SKM-1 treated with dmso at 0.1 percent for 144 hours (cell line): ENCODE results near the gene TXN.
"Not testable (repeated sequence)": the region's sequence is repeated elsewhere in the genome, so short reads cannot be mapped to it uniquely, and the experiment has no call there.

Source experiments
- DNase-seq: peaks from one replicate; lab custom pipeline; 2025; ENCODE audit not compliant: unreplicated experiment; lab: John Stamatoyannopoulos, UW

Gene TXN

DNA sequence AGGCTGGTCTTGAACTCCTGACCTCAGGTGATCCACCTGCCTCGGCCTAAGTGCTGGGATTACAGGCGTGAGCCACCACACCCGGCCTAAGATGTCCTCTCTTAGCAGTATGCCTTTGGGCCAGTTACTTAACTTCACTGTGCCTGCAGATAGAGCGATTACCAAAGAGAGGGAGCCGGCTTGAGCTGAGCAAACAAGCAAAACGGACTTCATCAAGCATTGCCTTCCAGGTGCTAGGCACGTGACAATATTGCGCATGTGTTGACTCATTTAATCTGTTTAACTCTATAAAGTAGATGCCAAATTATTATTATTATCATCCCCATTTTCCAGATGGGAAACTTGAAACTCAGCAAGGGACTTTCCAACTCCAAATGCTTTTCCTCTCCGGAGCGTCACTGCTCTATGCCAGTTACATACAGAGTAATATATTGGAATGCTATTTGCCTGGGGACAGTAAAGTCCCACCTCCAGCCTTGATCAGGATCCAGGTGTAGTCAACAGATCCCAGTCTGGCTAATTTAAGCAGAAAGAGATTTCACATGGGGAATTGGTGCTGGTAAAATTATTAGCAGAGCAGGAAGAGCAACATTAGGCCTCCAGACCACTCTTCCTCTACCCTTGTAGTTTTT, 42.8 kb downstream of the TXN start:
- no peak for DNase-seq

- no peak for DNase-seq
These were observed 48.3 kb downstream of the TXN start, which contains the start of gene C9orf152 for GRCh38 chr9:110208031-110208430. C9orf152 (minus strand) TSS chr9:110208159; CDS start chr9:110207579, 580 bp downstream.

DNA sequence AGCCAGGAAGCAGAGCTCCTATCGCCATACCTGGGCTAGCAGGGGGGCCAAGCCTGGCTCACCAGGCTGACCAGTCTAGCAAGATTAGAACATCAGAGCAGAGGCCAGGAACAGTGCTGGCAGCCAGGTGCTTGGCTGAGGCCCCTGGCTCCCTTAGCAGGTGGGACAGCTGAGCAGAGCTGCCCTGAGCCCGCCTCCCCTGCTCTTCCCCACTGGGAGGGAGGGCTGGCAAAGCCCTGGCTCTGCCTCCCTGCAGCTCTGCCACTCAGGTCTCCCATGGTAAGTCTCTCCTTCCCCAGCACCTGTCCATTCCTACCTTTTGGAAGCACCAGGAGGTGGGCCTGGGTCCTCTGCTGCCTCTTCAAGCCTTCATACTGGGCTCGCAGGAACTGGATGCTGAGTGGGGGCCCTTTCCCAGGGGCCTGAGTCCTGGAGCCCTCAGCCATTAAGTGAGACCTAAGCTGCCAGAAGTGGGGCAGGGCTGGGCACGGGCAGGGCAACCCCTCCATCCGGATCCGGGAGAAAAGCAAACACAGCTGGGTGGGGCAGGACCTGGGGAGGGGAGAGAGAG, 49.2 kb downstream of the TXN start:
- no peak for DNase-seq

GRCh38 chr9:110206389-110206788, 49.9 kb downstream of the TXN start:
- no peak for DNase-seq

DNA sequence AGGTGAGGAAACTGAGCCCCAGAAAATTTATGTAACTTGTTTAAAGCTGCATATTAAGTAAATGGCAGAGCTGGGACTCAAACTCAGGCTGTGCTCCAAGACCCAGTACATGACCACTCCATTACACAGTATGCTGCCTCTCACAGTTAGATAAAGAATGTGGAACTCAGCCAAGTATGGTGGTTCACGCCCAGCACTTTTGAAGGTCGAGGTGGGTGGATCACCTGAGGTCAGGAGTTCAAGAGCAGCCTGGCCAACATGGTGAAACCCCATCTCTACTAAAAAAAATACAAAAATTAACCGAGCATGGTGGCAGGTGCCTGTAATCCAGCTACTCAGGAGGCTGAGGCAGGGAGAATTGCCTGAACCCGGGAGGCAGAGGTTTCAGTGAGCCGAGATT, 50.7 kb downstream of the TXN start:
- DNase-seq: not testable (repeated sequence)

DNA sequence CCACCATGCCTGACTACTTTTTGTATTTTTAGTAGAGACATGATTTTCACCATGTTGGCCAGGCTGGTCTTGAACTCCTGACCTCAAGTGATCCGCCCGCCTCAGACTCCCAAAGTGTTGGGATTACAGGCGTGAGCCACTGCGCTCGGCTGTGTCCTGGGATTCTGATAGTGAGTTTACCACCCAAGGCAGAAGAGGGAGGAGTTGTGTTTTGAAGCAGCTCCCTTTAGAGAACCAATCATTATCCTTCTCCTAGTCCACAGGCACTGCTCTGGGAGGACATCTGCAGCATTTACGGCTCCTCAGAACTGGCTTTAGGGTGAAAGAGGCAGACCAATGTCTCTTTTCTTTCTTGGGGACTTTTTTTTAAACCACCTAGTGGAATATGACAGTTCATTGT, 54.1 kb downstream of the TXN start:
- DNase-seq: no peak

- DNase-seq: no peak
These were observed 56.7 kb downstream of the TXN start for GRCh38 chr9:110199643-110200042.

DNA sequence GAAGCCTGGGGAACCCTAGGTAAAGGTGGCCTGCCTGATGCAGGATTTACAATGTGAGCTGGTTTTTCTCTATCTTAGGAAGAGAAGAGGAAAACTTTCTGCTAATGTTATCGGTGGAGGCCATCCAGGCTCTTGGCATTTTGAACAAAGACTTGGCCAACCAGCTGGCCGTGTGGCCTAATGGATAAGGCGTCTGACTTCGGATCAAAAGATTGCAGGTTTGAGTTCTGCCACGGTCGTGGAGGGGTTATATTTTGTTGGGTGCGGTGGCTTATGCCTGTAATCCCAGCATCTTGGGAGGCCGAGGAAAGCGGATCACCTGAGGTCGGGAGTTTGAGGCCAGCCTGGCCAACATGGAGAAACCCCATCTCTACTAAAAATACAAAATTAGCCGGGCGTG, 58.0 kb downstream of the TXN start:
- no peak for DNase-seq

DNA sequence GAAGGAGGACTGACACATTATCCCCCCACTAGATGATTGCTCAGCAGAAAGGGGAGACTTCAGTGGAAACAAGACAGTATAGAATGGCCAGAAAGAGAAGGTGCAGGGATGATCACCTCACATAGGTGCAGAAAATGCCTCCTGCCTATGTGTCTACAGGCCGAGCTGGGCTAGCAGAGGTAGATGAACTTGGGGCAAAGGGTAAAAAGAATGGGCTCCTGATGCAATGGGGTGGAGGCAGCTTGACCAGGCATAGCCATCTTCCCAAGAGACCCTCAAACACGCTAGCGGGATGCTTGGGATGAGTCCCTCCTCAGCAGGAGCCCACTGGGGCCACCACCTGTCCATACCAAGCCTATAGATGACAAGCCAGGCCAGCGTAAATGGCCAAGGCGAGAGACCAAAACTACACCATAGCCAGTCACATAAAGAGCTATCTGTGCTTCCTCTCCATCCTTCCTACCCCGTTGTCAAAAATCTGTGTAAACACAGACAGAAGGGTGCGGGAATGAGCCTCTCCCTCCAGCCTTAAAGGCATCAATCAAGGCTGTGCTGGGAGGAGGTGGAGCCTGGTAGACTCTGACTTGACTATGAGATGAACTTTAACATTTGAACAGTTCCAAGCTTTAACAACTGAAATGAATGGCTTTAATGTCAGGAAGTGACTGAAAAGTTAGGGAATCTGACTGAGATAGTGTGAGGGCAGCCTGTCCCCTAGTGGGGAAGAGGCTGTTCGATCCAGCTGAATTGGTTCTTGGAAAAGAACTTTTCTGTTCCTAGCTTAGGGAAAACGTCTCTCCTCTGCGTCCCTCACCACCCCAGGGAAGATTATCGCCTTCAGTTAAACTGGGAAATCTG, 58.7 kb downstream of the TXN start:
- no peak for DNase-seq

DNA sequence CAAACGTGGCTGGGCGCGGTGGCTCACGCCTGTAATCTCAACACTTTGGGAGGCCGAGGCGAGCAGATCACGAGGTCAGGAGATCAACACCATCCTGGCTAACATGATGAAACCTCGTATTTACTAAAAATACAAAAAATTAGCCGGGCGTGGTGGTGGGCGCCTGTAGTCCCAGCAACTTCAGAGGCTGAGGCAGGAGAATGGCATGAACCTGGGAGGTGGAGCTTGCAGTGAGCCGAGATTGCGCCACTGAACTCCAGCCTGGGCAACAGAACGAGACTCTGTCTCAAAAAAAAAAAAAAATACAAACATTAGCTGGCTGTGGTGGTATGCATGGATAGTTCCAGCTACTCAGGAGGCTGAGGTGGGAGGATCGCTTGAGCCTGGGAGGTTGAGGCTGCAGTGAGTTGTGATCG, 60.2 kb downstream of the TXN start:
- not testable (repeated sequence) for DNase-seq
